Measurements from ENCODE around the gene SSBP4.

SSBP4 gene

DNA sequence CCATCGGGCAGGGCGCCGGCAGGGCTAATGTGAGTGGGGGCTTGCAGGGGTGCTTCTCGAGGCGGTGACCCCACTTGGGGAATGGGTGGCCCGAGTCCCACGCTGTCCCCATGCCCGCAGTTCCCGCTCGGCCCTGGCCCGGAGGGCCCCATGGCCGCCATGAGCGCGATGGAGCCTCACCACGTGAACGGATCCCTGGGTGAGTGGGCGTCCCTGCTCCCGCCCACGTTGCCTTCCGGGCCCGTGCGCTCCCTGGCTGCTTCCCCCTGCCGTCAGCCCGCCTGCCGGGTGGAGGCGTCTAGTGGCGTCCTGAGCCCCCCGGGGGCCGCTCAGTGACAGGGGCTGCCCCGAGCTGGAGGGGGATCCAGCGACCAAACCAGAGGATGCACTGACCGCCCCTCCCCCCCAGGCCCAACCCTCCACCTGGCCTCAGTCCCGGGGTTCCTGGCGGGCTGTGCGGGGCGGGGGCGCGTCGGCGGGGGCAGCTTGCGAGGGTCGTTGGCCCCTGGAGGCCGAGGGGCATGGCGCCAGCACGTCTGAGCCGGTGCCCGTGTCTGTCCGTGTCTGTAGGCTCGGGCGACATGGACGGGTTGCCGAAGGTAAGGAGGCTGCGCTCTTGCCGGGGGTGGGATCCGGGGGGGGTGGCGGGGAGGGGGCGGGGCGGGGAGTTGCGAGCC, 14.0 kb downstream of the SSBP4 start:
- peak overlapping the region; percentile 75 for H3K4me3 Mint-ChIP-seq
- no peaks in the 10 kb centered on the region for H3K27me3 Mint-ChIP-seq
- H3K36me3 Mint-ChIP-seq, result no peaks in the 10 kb centered on the region
- peak overlapping the region; percentile 65 for H3K27ac Mint-ChIP-seq
- peaks cover 48% of the 10 kb centered on the region for H3K4me1 Mint-ChIP-seq
- peak; percentile 9 for ATAC-seq
- no peaks in the 10 kb centered on the region for H3K9me3 Mint-ChIP-seq

DNA sequence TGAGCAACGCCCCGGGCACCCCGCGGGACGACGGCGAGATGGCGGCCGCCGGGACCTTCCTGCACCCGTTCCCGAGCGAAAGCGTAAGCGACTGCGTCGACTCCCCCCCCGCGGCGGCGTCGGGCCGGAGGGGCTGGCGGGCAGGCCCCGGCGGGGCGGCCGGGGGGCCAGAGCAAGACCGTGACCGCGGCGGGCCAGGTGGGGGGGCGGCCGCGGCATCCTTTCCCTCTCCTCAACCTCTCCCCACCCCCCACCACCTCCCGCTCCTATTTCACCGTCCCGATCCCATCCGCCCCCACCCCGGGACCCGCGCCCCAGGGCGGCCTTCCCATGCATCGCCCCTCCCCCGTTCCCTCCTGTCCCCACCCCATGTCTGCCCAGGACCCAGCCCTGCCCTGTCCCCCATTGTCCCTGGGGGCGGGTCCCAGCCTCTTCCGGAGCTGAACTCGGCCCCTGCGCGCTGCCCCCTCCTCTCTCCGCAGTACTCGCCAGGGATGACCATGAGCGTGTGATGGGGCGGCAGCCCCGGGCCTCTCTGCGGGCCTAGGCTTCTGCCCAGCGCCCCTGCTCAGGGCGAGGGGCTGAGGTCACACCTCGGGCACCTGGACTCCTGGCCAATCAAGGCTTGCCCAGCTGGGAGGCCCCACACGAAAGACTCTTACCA, 14.7 kb downstream of the SSBP4 start:
- Mint-ChIP-seq H3K27ac (peak overlapping the region; percentile 83), H3K4me1 (peaks cover 51% of the 10 kb centered on the region), H3K4me3 (peak overlapping the region; percentile 93), H3K36me3 (no peaks in the 10 kb centered on the region), H3K27me3 (no peaks in the 10 kb centered on the region), H3K9me3 (no peaks in the 10 kb centered on the region)
- ATAC-seq, result no peak

GRCh38 chr19:18434411-18435175, 15.4 kb downstream of the SSBP4 start:
- no peaks in the 10 kb centered on the region for H3K27me3 Mint-ChIP-seq
- peaks cover 53% of the 10 kb centered on the region for H3K4me1 Mint-ChIP-seq
- peak overlapping the region; percentile 83 for H3K27ac Mint-ChIP-seq
- H3K9me3 Mint-ChIP-seq, result no peaks in the 10 kb centered on the region
- ATAC-seq, result no peak
- H3K4me3 Mint-ChIP-seq, result peak overlapping the region; percentile 93
- H3K36me3 Mint-ChIP-seq, result no peaks in the 10 kb centered on the region

GRCh38 chr19:18435178-18435841, 16.1 kb downstream of the SSBP4 start:
- ATAC-seq, result no peak
- Mint-ChIP-seq H3K27me3 (no peaks in the 10 kb centered on the region), H3K4me3 (no peak overlapping the region), H3K36me3 (no peaks in the 10 kb centered on the region), H3K9me3 (no peaks in the 10 kb centered on the region), H3K27ac (no peak overlapping the region), H3K4me1 (peaks cover 51% of the 10 kb centered on the region)

DNA sequence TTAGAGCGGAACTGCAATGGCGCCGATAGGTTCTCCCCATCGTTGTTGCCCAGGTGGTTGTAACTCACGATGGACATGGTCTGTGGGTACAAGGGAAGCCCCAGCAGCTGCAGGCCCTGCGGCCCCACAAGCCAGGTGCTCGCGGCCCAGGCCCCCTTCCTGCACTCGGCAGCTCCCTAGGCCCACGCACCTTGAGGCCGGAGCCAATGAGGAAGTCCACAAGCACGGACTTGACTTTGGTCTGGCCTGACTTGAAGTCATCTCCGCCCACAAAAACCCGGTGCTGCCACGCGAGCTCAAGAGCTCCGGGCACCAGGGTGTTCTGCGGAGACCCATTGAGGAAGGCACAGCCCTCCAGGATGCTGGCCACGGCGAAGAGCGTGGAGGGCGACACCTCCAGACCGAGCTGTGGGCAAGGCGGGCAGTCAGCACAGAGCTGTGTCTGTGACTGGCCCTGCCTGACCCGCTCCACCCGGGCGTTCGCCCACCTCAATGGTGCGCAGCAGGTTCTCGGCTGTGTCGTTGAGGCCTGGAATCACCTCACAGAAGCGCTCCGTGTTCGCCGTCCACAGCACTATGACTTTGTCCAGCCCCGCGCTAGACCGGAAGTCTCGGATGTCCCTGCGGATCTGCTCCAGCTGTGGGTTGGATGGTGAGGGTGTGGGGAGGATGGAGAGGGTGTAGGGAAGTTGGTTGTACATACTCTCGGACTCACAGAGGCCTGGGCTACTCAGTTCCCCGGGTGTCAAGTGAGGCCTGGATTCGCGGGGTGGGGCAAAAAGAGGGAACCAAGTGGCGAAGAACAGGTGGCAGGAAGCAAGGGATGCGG, 16.9 kb downstream of the SSBP4 start:
- ATAC-seq, result no peak
- H3K36me3 Mint-ChIP-seq, result no peaks in the 10 kb centered on the region
- no peaks in the 10 kb centered on the region for H3K27me3 Mint-ChIP-seq
- H3K4me1 Mint-ChIP-seq, result peaks cover 54% of the 10 kb centered on the region
- peak overlapping the region; percentile 72 for H3K4me3 Mint-ChIP-seq
- no peaks in the 10 kb centered on the region for H3K9me3 Mint-ChIP-seq
- H3K27ac Mint-ChIP-seq, result no peak overlapping the region

DNA sequence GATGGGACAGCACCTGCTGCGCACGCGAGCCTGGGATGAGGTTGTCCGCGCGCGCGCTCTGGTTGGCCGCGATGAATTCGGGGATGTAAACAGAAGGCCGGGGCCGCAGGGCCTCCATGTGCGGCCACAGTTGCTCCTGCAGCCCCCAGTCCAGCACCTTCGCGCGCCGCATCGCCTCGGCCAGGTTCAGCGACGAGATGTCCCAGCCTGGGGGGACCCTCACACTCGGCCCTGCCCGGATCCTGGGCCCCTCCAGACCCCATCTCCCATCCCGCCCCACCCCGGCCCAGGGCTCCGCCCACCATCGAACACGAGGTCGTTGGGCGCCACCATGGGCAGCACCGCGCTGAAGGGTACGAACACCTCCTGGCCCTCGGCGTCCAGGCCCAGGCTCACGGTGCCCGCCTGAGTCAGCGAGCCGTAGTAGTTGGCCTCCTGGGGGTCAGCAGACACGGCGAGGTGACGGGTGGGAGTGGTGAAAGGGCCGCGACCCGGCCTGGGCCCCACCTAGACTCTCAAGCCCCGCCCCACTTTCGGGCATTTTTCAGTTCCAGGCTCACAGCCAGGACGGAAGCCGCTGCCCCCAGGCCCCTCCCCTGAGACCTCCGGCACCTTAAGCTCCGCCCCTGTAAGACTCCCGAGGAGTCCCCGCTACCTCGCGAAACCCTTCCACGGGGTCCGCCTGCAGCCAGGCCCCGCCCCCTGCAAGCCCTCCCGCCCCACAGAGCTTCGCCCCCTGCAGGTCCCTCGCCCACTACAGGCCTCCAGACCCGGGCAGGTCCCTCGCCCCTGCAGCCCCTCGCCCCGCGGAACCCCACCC, 17.7 kb downstream of the SSBP4 start:
- no peak overlapping the region for H3K27ac Mint-ChIP-seq

GRCh38 chr19:18437491-18438330, 18.5 kb downstream of the SSBP4 start, which contains the start of gene ISYNA1:
TSS of gene ISYNA1 (minus strand) at chr19:18438133. CDS start at chr19:18437979, 154 bp downstream.
- Mint-ChIP-seq H3K36me3 (peaks cover 7% of the 10 kb centered on the region), H3K4me1 (peaks cover 61% of the 10 kb centered on the region), H3K9me3 (peaks cover 6% of the 10 kb centered on the region), H3K27ac (peak within 1 kb of the TSS; percentile 40), H3K27me3 (no peaks in the 10 kb centered on the region), H3K4me3 (peak within 1 kb of the TSS; percentile 78)
- ATAC-seq, result peak; percentile 40

More for the DNA sequence above, 17.7 kb downstream of the SSBP4 start:
- no peaks in the 10 kb centered on the region for H3K36me3 Mint-ChIP-seq
- peak overlapping the region; percentile 72 for H3K4me3 Mint-ChIP-seq
- peaks cover 58% of the 10 kb centered on the region for H3K4me1 Mint-ChIP-seq
- peak; percentile 78 for ATAC-seq
- no peaks in the 10 kb centered on the region for H3K27me3 Mint-ChIP-seq
- H3K9me3 Mint-ChIP-seq, result no peaks in the 10 kb centered on the region

DNA sequence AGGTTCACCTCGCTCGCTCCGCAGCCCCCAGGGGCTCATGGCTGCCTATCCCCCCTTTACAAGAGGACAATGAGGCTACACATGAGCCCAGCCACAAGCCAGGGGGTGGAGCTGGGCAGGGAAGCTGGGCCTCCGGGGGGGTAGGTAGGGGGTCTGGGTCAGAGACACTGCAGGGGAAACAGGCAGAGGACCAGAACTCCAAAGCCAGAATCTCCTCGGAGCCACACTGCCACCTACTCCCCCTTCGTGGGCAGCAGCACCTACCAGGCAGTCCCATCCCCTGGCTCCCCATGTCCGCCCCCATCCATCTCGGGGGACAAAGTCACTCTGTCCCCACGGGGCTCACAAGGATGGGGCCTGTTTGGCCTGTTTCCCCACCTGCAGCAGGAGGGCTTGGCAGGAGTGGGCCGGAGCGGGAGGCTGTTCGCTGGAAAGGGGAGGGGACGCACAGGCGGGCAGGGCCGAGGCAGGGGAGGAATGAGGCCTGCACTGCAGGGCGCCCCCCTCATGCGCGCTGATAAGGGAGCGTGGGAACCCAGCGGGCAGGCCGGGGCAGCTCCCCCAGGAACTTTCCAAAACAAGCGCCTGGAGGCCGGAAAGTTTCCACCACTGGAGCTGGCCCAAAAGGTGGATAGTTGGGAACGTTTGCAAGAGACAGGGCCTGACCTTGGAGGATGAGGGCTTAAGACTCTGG, 19.3 kb downstream of the SSBP4 start:
- Mint-ChIP-seq H3K4me1 (peaks cover 58% of the 10 kb centered on the region), H3K9me3 (peaks cover 6% of the 10 kb centered on the region), H3K27ac (no peak overlapping the region), H3K36me3 (peaks cover 11% of the 10 kb centered on the region), H3K27me3 (no peaks in the 10 kb centered on the region), H3K4me3 (peak overlapping the region; percentile 34)
- no peak for ATAC-seq

DNA sequence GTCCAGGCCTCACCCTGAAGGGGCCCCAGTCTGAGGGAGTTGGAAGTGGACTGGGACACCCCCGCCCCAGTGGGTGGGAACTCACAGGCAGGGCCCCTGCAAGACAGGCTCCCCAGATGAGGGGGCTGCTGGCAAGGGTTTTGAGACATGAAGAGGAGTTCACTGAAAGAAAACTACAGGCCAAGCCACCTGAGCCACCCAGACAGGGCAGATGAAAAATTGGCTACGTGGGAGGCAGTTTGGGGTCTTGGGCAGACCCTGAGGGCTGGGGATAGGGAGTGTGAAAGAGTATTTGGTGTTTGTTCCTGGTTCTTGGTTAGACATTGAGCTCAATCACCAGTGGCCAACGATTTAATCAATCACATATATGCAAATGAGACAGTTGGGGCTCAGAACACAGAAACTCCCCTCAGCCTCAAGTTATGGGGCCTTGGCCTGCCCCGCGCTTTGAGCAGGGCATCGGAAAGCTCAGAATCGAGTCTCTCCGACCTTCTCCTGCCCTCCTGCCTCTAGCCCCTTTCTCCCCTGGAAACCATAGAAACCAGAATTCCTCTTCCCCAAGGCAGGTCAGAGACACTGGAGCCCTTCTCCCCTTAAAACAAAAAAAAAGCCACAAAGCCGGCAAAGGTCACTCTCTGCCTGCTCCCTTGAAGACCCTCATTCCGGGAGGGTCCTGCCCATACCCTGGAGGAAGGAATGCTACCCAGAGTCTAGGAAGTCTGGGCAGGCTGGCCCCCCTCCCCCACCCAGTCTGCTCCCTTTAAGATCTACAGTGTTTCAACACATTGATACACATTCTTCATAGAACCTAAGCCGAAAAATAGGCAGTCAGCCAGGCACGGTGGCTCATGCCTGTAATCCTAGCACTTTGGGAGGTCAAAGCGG, 20.1 kb downstream of the SSBP4 start:
- H3K27me3 Mint-ChIP-seq, result no peaks in the 10 kb centered on the region
- no peak for ATAC-seq
- H3K27ac Mint-ChIP-seq, result no peak overlapping the region
- H3K4me3 Mint-ChIP-seq, result no peak overlapping the region
- H3K9me3 Mint-ChIP-seq, result peaks cover 6% of the 10 kb centered on the region
- H3K36me3 Mint-ChIP-seq, result peaks cover 19% of the 10 kb centered on the region
- peaks cover 54% of the 10 kb centered on the region for H3K4me1 Mint-ChIP-seq

DNA sequence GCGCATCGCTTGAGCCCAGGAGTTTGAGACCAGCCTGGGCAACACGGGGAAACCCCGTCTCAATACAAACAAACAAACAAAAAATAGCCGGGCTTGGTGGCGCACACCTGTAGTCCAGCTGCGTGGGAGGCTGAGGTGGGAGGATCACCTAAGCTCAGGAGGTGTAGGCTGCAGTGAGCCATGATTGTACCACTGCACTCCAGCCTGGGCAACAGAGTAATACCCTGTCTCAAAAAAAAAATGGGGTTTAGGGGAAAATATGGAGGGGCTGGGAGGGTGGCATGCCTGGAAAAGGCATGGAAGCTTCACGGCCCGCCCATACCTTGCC, 20.7 kb downstream of the SSBP4 start:
- H3K27me3 Mint-ChIP-seq, result no peaks in the 10 kb centered on the region
- H3K4me1 Mint-ChIP-seq, result peaks cover 48% of the 10 kb centered on the region
- no peak overlapping the region for H3K27ac Mint-ChIP-seq
- peaks cover 6% of the 10 kb centered on the region for H3K9me3 Mint-ChIP-seq
- ATAC-seq, result no peak
- H3K4me3 Mint-ChIP-seq, result no peak overlapping the region
- peaks cover 19% of the 10 kb centered on the region for H3K36me3 Mint-ChIP-seq

DNA sequence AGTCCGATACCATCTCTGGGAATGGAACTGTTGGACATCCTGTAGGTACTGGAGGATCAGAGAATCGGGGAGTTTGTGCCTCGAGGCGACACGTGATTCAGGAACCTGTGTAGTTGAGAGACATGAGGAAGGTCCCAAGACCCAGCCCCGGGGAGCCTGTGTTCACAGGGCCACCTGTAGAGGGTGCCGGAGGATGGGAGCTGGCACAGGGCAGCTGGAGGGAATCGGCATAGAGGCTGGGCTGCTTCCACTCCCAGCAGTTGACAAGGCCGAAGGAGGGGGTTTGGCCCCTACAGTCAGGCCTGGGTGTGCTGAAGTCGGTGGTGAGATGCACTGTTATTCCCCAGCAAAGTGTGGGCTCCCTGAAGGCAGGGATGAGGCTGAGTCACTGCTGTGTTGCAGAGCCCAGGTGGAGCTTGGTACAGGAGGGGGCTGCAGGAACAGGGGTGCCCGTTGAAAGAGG, 21.2 kb downstream of the SSBP4 start:
- H3K4me3 Mint-ChIP-seq, result no peak overlapping the region

More for the DNA sequence above, 21.2 kb downstream of the SSBP4 start:
- H3K27me3 Mint-ChIP-seq, result no peaks in the 10 kb centered on the region
- ATAC-seq, result no peak
- H3K36me3 Mint-ChIP-seq, result peaks cover 19% of the 10 kb centered on the region
- no peak overlapping the region for H3K27ac Mint-ChIP-seq
- peaks cover 45% of the 10 kb centered on the region for H3K4me1 Mint-ChIP-seq
- H3K9me3 Mint-ChIP-seq, result peaks cover 6% of the 10 kb centered on the region

Measured in stimulated activated memory B cell treated with anti-CD40 and anti-IgM and Interleukin-4, amounts not matched to agents 10 μg/mL and 1 μg/mL and 100 μg/mL, for 72 hours (primary cell).